Stimulated activated CD8-positive, alpha-beta memory T cell treated with anti-CD3 and anti-CD28 coated beads, Interleukin-15, amount 100 ng/mL, for 1 hour (primary cell): ENCODE measurements around the gene ZMIZ1.

Source experiments
- DNase-seq: peaks from one replicate; pipeline ENCODE4 v3.0.0-alpha.2; 2020; ENCODE audit warnings: low read depth

The ZMIZ1 gene

GRCh38 chr10:79082631-79083596, 14.1 kb downstream of the ZMIZ1 start:
- no peak for DNase-seq

- DNase-seq = no peak
Observed at GRCh38 chr10:79084012-79084971, 15.5 kb downstream of the ZMIZ1 start.

GRCh38 chr10:79084972-79085597, 16.3 kb downstream of the ZMIZ1 start:
- no peak for DNase-seq

GRCh38 chr10:79086822-79087221, 18.1 kb downstream of the ZMIZ1 start:
- no peak for DNase-seq

GRCh38 chr10:79087721-79088120, 19.0 kb downstream of the ZMIZ1 start:
- DNase-seq = no peak

- no peak for DNase-seq
Observed at GRCh38 chr10:79088176-79088575, 19.4 kb downstream of the ZMIZ1 start.

GRCh38 chr10:79088613-79089355, 20.0 kb downstream of the ZMIZ1 start:
- DNase-seq = no peak

GRCh38 chr10:79089632-79090031, 20.9 kb downstream of the ZMIZ1 start:
- no peak for DNase-seq

- DNase-seq = no peak
Observed at GRCh38 chr10:79090134-79090803, 21.5 kb downstream of the ZMIZ1 start.

- no peak for DNase-seq
Observed at GRCh38 chr10:79092292-79092896, 23.6 kb downstream of the ZMIZ1 start.

GRCh38 chr10:79093658-79094411, 25.1 kb downstream of the ZMIZ1 start:
- no peak for DNase-seq

- DNase-seq = no peak
Observed at GRCh38 chr10:79094412-79095175, 25.8 kb downstream of the ZMIZ1 start.

GRCh38 chr10:79095316-79095715, 26.6 kb downstream of the ZMIZ1 start:
- no peak for DNase-seq

- no peak for DNase-seq
Observed at GRCh38 chr10:79096514-79096913, 27.7 kb downstream of the ZMIZ1 start.

GRCh38 chr10:79097021-79097872, 28.5 kb downstream of the ZMIZ1 start:
- no peak for DNase-seq

GRCh38 chr10:79098061-79098460, 29.3 kb downstream of the ZMIZ1 start:
- DNase-seq = no peak

- no peak for DNase-seq
Observed at GRCh38 chr10:79098596-79099015, 29.8 kb downstream of the ZMIZ1 start.

GRCh38 chr10:79099898-79100448, 31.2 kb downstream of the ZMIZ1 start:
- DNase-seq = no peak
